A549 (cell line): ENCODE data around the gene SLC35D2.

ENCODE experiments used
- CEBPB ChIP-seq, 2 experiments: fragments of >200 bp in 1 of 2; sonication (Bioruptor Twin) in 1 of 2; formaldehyde crosslinking in 1 of 2; IDR thresholded peaks; 2 replicates each; pipeline ENCODE4 v1.6.1; 2012 to 2016
- CTCF ChIP-seq: fragments of >200 bp; sonication (Bioruptor Twin); formaldehyde crosslinking; IDR thresholded peaks from 3 replicates; pipeline ENCODE4 v1.5.1; 2016
- ELK1 ChIP-seq: fragments of 150-350 bp; IDR thresholded peaks from 2 replicates; pipeline ENCODE4 v1.6.1; 2014; ENCODE audit warnings: low read depth, mild to moderate bottlenecking, low read length
- ESRRA ChIP-seq: fragments of 150-350 bp; IDR thresholded peaks from 2 replicates; pipeline ENCODE4 v1.6.1; 2014; ENCODE audit warnings: mild to moderate bottlenecking, low read length, borderline replicate concordance
- HOXB13 ChIP-seq: fragments of 250-450 bp; sonication (Bioruptor Pico); IDR thresholded peaks from 2 replicates; pipeline ENCODE4 v1.5.0; 2020; ENCODE audit warnings: low read depth, mild to moderate bottlenecking, moderate library complexity
- POLR2A ChIP-seq: IDR thresholded peaks from 2 replicates; pipeline ENCODE4 v1.6.1; 2012; ENCODE audit warnings: mild to moderate bottlenecking, low read length
- RAD21 ChIP-seq, 2 experiments: fragments of >200 bp in 1 of 2; sonication (Bioruptor Twin) in 1 of 2; formaldehyde crosslinking in 1 of 2; IDR thresholded peaks in 1 of 2; conservative IDR thresholded peaks in 1 of 2; 2 replicates in 1 of 2; 3 replicates in 1 of 2; pipeline ENCODE4 v1.6.1; 2012 to 2018; ENCODE audit warnings: inconsistent platforms in 1 of 2
- REST ChIP-seq: fragments of 200-600 bp; sonication (generic); IDR thresholded peaks from 2 replicates; pipeline ENCODE4 v1.6.1; 2016; ENCODE audit warnings: antibody characterized with exemption, mild to moderate bottlenecking, moderate library complexity
- RFX5 ChIP-seq: fragments of 450-650 bp; IDR thresholded peaks from 2 replicates; pipeline ENCODE4 v1.7.1; 2014; ENCODE audit warnings: antibody characterized with exemption, mild to moderate bottlenecking, moderate library complexity

- no peak for TF ChIP-seq ELK1
- TF ChIP-seq CTCF = no peak
- TF ChIP-seq POLR2A = no peak
- no peak for TF ChIP-seq REST
- TF ChIP-seq CEBPB (IDR thresholded peaks at IDR 0.05) = no peak
- TF ChIP-seq RFX5 = no peak
- TF ChIP-seq HOXB13 (CRISPR knock-in tag) = no peak
- TF ChIP-seq RAD21 (conservative IDR thresholded peaks at IDR 0.05 in 1 of 2, IDR thresholded peaks at IDR 0.05 in 1 of 2) = no peak
- no peak for TF ChIP-seq ESRRA
These were observed 709 bp downstream of the SLC35D2 start for GRCh38 chr9:96382839-96383164.
